Prostate gland (tissue), 2 donors: Measurements from ENCODE around the gene FGFBP1. TPM values are rescaled to one million over a fixed set of nuclear protein-coding genes. Genes with fewer than 3 reads are reported as not detected.

Experiments used
- DNase-seq: peaks from one replicate; pipeline ENCODE4 v3.0.0-alpha.2; 2019; ENCODE audit warnings: low spot score
- H3K27ac ChIP-seq, 2 donors: fragments of 200-600 bp; sonication (generic); 2 replicates each; pipeline ENCODE4 v1.5.1; 2017 to 2019
- H3K27me3 ChIP-seq: fragments of 200-600 bp; sonication (generic); replicated peaks from 2 replicates; pipeline ENCODE4 v1.5.1; 2019; ENCODE audit not compliant: insufficient read depth
- H3K36me3 ChIP-seq, 2 donors: fragments of 200-600 bp; sonication (generic); 1 replicate in 1 of 2; 2 replicates in 1 of 2; pipeline versions ENCODE4 v1.5.1 to v1.8.1; 2017 to 2019
- H3K4me1 ChIP-seq: fragments of 200-600 bp; sonication (generic); replicated peaks from 2 replicates; pipeline ENCODE4 v1.5.1; 2019
- H3K4me3 ChIP-seq, 2 donors: fragments of 200-600 bp; sonication (generic); 2 replicates each; pipeline ENCODE4 v1.5.1; 2017 to 2019
- H3K9me3 ChIP-seq: fragments of 200-600 bp; sonication (generic); 2 replicates; pipeline ENCODE4 v1.5.1; 2017
- CTCF ChIP-seq, 4 experiments: fragments of 200-600 bp in 2 of 4; fragments of 450-650 bp in 2 of 4; sonication (generic) in 2 of 4; IDR thresholded peaks; 1 replicate in 3 of 4; 2 replicates in 1 of 4; pipeline ENCODE4 v1.5.1; 2016 to 2019; ENCODE audit warnings: antibody characterized with exemption in 4 of 4, mild to moderate bottlenecking in 2 of 4, moderate library complexity in 2 of 4
- POLR2A ChIP-seq: fragments of 450-650 bp; IDR thresholded peaks from one replicate; pipeline ENCODE4 v1.6.1; 2016; ENCODE audit warnings: antibody characterized with exemption, mild to moderate bottlenecking
- POLR2AphosphoS5 ChIP-seq: sonication (generic); formaldehyde crosslinking; IDR thresholded peaks from one replicate; pipeline ENCODE4 v1.6.1; 2017; ENCODE audit warnings: antibody characterized with exemption
- WGBS: methylation state at CpG from one replicate; pipeline ENCODE4 v1.1.5; 2018; 5-methylcytosine and 5-hydroxymethylcytosine counted together
- intact Hi-C: fragments of 100-400 bp; cut with DNase I; formaldehyde crosslinking; loops from one replicate; pipeline ENCODE4 v1.14.2; 2022
- total RNA-seq, 2 donors: library from RNA; depleted of rRNA; stranded (reverse); fragments of >200 nt; gene quantifications; one replicate each; pipeline ENCODE4 v1.1.0, GENCODE V29; 2016

FGFBP1 gene
- total RNA-seq, 2 donors from 2014 or later, result 1.1 to 1.4 TPM

GRCh38 chr4:15947684-15948083 is 9.1 kb upstream of the FGFBP1 start:
- intact Hi-C loops, result no loop called here
- WGBS, result 92% methylated on average over 8 of the region's 8 CpGs
- Histone ChIP-seq H3K9me3 (no peaks in the 10 kb centered on the region), H3K36me3 (no peaks in the 10 kb centered on the region), H3K27ac (no peak overlapping the region), H3K4me1 (no peaks in the 10 kb centered on the region), H3K27me3 (no peaks in the 10 kb centered on the region), H3K4me3 (no peak overlapping the region)
- TF ChIP-seq POLR2AphosphoS5 (no peak), POLR2A (no peak), CTCF (IDR thresholded peaks at IDR 0.05) (no peak)
- DNase-seq, result no peak

GRCh38 chr4:15945516-15945915 is 7.0 kb upstream of the FGFBP1 start:
- intact Hi-C loops, result no loop called here
- DNase-seq, result no peak
- H3K4me3 ChIP-seq, result no peak overlapping the region
- no peaks in the 10 kb centered on the region for H3K27me3 ChIP-seq
- no peak for TF ChIP-seq CTCF (IDR thresholded peaks at IDR 0.05)
- TF ChIP-seq POLR2A, result no peak
- no peak overlapping the region for H3K27ac ChIP-seq
- no peaks in the 10 kb centered on the region for H3K9me3 ChIP-seq
- H3K4me1 ChIP-seq, result no peaks in the 10 kb centered on the region
- no peaks in the 10 kb centered on the region for H3K36me3 ChIP-seq
- WGBS, result 78% methylated on average over 1 of the region's 1 CpG

GRCh38 chr4:15944895-15945294 is 6.4 kb upstream of the FGFBP1 start:
- H3K9me3 ChIP-seq, result no peaks in the 10 kb centered on the region
- H3K4me1 ChIP-seq, result no peaks in the 10 kb centered on the region
- H3K36me3 ChIP-seq, result no peaks in the 10 kb centered on the region
- no peak overlapping the region for H3K27ac ChIP-seq
- no peaks in the 10 kb centered on the region for H3K27me3 ChIP-seq
- no peak overlapping the region for H3K4me3 ChIP-seq
- TF ChIP-seq CTCF (IDR thresholded peaks at IDR 0.05) (no peak), POLR2A (no peak), POLR2AphosphoS5 (no peak)
- WGBS, result 88% methylated on average over 2 of the region's 2 CpGs
- DNase-seq, result no peak
- intact Hi-C loops, result no loop called here

- Histone ChIP-seq H3K27me3 (no peaks in the 10 kb centered on the region), H3K4me1 (no peaks in the 10 kb centered on the region), H3K4me3 (no peak overlapping the region), H3K36me3 (no peaks in the 10 kb centered on the region), H3K27ac (no peak overlapping the region), H3K9me3 (no peaks in the 10 kb centered on the region)
- intact Hi-C loops, result no loop called here
- no peak for TF ChIP-seq CTCF (IDR thresholded peaks at IDR 0.05)
- TF ChIP-seq POLR2AphosphoS5, result no peak
- TF ChIP-seq POLR2A, result no peak
- WGBS, result 93% methylated on average over 1 of the region's 1 CpG
- DNase-seq, result no peak
These were observed 3.7 kb upstream of the FGFBP1 start for GRCh38 chr4:15942283-15942682.

GRCh38 chr4:15938182-15938581 is 358 bp downstream of the FGFBP1 start:
- H3K4me1 ChIP-seq, result no peaks in the 10 kb centered on the region
- H3K27me3 ChIP-seq, result no peaks in the 10 kb centered on the region
- H3K27ac ChIP-seq, result no peak overlapping the region
- intact Hi-C loops, result no loop called here
- DNase-seq, result peak; percentile 68
- no peaks in the 10 kb centered on the region for H3K9me3 ChIP-seq
- H3K36me3 ChIP-seq, result no peaks in the 10 kb centered on the region
- TF ChIP-seq CTCF (IDR thresholded peaks at IDR 0.05) (no peak), POLR2A (peak; percentile 48), POLR2AphosphoS5 (peak; percentile 53)
- H3K4me3 ChIP-seq, result no peak overlapping the region
- 33% methylated on average over 7 of the region's 8 CpGs for WGBS
